ENCODE measurements around the gene SHISA9. TPM values are rescaled to one million over a fixed set of nuclear protein-coding genes. Genes with fewer than 3 reads are reported as not detected.

SHISA9 gene
- total RNA-seq, 1 donor, result not detected

DNA sequence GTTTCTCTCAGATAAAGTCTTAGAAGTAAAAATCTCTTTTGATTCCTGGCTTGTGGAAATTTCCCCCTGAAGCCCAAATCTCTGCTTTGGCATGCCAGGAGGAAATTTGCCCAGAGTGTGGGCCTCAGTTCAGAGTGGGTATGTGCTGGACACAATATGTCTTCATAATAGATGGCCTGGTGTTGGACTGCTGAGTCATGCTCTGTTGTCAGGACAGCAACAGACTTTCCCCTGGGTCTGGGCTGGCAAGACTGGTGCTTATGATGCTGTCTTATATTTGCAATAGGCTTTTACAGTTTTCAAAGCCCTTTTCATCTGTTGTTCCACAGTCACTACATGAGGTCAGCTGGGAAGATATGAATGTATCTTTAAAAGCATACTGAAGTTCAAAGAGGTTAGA is 57.0 kb downstream of the SHISA9 start:
- H3K4me1 ChIP-seq (ENCODE audit: insufficient read depth, low read length), result no peaks in the 10 kb centered on the region
- no peak overlapping the region for H3K4me3 ChIP-seq (ENCODE audit: low read length)
- no peaks in the 10 kb centered on the region for H3K9me3 ChIP-seq (ENCODE audit: low read depth, low read length)
- H3K27me3 ChIP-seq (ENCODE audit: insufficient read depth, low read length), result no peaks in the 10 kb centered on the region

DNA sequence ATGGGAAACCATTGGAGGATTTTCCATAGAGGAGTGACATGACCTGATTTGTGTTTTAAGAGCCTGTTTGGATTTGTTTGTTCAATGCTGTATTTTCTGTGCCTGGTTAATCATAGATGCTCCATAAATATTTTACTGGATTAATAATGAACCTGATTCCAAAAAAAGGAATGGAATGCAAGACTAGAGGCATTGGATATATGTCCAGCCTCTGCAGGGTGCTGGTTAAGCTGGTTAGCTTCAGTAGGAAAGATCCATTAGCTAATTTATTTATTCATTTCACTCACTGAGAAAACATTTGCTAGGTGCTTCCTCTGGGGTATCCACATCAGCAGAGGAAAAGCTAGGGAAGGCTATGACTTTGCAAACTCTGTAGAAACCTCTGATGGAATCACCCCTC is 57.7 kb downstream of the SHISA9 start:
- Histone ChIP-seq H3K4me3 (ENCODE audit: low read length) (no peak overlapping the region), H3K9me3 (ENCODE audit: low read depth, low read length) (no peaks in the 10 kb centered on the region), H3K27me3 (ENCODE audit: insufficient read depth, low read length) (no peaks in the 10 kb centered on the region), H3K4me1 (ENCODE audit: insufficient read depth, low read length) (no peaks in the 10 kb centered on the region)

DNA sequence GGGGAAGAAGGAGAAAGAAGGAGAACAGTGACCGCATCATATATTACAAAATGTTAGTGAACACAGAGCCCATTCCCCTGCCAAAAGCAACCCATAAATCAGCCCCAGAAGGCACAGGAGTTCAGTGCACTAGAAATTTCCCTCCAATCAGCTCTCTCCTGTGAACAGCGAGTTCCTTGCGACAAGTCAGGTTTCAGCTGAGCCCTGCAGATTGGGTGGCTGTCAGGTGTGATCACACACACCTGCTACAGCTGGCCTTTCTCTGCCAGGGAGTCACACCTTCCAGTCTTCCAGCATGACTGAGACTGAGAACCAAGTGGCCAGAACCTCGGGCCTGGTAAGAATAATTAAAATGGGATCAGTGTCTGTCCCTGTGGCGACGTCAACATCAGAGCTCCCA is 60.2 kb downstream of the SHISA9 start:
- no peak overlapping the region for H3K4me3 ChIP-seq (ENCODE audit: low read length)
- no peaks in the 10 kb centered on the region for H3K9me3 ChIP-seq (ENCODE audit: low read depth, low read length)
- H3K4me1 ChIP-seq (ENCODE audit: insufficient read depth, low read length), result no peaks in the 10 kb centered on the region
- no peaks in the 10 kb centered on the region for H3K27me3 ChIP-seq (ENCODE audit: insufficient read depth, low read length)

DNA sequence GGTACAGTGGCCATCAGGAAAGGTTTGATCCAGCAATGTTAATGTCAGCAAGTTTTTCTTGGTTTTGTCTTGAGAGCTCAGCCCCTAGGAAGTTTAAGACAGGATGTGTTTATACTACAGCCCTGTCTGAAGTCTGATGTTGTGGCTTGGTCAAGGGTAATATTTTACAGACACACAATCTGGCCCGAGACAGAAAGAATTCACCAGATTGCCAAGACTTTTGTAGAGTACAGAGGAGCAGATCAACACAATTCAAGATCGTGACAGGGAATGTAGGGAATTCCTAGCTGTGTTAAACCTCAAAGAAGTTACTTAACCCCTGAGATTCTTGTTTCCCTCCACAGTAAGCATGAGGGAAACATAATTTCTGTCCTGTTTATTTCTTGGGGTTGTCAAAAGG is 63.1 kb downstream of the SHISA9 start:
- no peak overlapping the region for H3K4me3 ChIP-seq (ENCODE audit: low read length)
- no peaks in the 10 kb centered on the region for H3K27me3 ChIP-seq (ENCODE audit: insufficient read depth, low read length)
- H3K4me1 ChIP-seq (ENCODE audit: insufficient read depth, low read length), result no peaks in the 10 kb centered on the region
- H3K9me3 ChIP-seq (ENCODE audit: low read depth, low read length), result no peaks in the 10 kb centered on the region

DNA sequence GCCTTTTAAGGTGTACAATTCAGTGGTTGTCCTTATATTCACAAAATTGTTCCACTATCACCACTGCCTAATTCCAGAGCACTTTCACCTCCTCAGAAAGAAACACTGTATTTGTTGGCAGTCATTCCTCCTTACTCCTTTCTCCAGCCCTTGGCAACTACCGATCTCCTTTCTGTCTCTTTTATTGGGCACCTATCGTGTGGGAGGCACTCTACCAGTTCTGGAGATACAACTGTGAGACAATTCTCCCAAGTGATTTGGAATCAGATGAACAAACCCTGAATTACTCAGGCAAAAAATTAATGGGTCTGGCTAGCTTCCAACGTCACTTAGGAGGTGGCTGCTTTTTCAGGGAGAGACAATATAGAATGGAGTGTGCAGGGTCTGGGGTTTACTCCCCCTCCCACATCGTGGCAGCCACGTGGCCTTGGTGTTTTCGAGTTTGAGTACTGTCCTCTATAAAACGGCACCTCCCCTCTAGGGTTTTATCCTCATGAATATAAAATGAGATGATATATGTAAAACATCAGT is 63.9 kb downstream of the SHISA9 start:
- Histone ChIP-seq H3K4me1 (ENCODE audit: insufficient read depth, low read length) (no peaks in the 10 kb centered on the region), H3K9me3 (ENCODE audit: low read depth, low read length) (no peaks in the 10 kb centered on the region), H3K27me3 (ENCODE audit: insufficient read depth, low read length) (no peaks in the 10 kb centered on the region), H3K4me3 (ENCODE audit: low read length) (no peak overlapping the region)

DNA sequence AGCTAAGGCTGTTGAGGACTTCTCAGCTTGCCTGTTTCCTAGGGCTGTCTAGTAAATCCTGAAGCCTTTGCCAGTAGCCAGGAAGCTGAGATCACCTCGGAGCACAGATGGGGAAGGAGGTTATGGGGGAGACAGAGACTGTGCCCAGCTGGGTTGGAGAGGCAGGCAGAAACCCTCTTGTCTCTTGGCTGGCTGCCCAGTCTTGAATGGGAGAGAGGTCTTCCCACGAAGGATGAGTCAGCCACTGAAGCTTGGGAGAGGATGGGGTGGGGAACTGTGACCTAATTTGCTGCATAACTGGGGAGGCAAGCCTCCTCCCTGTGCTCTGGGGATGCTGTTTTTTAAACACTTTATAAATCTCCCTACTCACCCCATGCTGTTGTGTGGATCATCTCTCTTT is 69.8 kb downstream of the SHISA9 start:
- H3K4me3 ChIP-seq (ENCODE audit: low read length), result no peak overlapping the region
- no peaks in the 10 kb centered on the region for H3K9me3 ChIP-seq (ENCODE audit: low read depth, low read length)
- H3K27me3 ChIP-seq (ENCODE audit: insufficient read depth, low read length), result no peaks in the 10 kb centered on the region
- no peaks in the 10 kb centered on the region for H3K4me1 ChIP-seq (ENCODE audit: insufficient read depth, low read length)

DNA sequence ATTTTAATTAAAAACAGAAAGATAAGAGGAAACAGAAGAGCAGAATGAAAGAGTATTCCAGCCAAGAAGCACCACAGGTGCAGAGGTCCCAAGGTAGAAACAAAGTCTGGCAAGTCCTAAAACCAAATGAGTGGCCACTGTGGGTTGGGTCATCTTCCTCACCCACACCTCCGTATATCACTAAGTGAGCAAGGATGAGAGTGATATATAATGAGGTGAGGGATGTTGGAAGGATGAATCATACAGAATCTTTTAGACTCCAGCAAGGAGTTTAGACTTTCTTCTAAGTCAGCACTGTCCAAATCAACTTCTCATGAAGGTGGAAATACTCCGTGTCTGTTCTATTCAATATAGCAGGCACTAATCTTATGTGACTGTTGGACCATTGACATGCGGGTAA is 70.8 kb downstream of the SHISA9 start:
- Histone ChIP-seq H3K27me3 (ENCODE audit: insufficient read depth, low read length) (no peaks in the 10 kb centered on the region), H3K4me1 (ENCODE audit: insufficient read depth, low read length) (no peaks in the 10 kb centered on the region), H3K9me3 (ENCODE audit: low read depth, low read length) (no peaks in the 10 kb centered on the region), H3K4me3 (ENCODE audit: low read length) (no peak overlapping the region)

DNA sequence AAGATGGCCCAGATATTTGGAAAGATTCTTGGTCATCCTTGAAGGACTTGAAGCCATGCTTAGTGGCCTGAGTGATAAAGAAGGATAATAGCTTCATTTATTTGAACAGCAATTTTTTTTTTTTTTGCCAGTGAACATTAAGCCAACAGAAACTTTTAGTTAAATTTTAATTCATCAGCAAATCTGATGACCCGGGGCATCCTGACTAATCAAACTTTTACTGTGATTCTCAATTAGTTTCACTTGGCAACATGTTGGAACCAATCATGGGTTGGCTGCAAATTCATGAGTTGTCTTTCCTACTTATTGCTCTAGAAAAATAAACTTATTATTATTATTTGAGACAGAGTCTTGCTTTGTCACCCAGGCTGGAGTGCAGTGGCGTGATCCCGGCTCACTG is 74.4 kb downstream of the SHISA9 start:
- no peaks in the 10 kb centered on the region for H3K4me1 ChIP-seq (ENCODE audit: insufficient read depth, low read length)
- no peaks in the 10 kb centered on the region for H3K9me3 ChIP-seq (ENCODE audit: low read depth, low read length)
- no peaks in the 10 kb centered on the region for H3K27me3 ChIP-seq (ENCODE audit: insufficient read depth, low read length)
- H3K4me3 ChIP-seq (ENCODE audit: low read length), result no peak overlapping the region

DNA sequence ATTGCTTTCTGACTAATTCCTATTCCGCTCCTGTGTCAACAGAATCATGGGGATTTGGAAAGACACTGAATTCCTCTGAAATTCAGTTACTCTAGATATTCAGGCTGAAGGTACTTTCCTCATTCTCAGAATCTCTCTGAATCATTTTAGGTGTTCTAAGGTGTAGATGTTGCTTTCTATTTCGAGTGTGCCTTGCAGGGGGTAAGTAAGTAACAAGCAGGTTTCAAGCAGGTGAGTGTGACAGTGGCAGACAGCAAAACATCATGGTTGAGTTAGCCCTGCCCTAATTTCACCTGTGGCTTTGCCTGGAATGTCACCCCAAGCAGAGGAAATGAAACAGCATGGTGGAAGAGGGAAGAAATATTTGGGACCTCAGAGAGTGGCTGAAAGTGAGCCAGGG is 75.1 kb downstream of the SHISA9 start:
- Histone ChIP-seq H3K9me3 (ENCODE audit: low read depth, low read length) (no peaks in the 10 kb centered on the region), H3K4me3 (ENCODE audit: low read length) (no peak overlapping the region), H3K4me1 (ENCODE audit: insufficient read depth, low read length) (no peaks in the 10 kb centered on the region), H3K27me3 (ENCODE audit: insufficient read depth, low read length) (no peaks in the 10 kb centered on the region)

DNA sequence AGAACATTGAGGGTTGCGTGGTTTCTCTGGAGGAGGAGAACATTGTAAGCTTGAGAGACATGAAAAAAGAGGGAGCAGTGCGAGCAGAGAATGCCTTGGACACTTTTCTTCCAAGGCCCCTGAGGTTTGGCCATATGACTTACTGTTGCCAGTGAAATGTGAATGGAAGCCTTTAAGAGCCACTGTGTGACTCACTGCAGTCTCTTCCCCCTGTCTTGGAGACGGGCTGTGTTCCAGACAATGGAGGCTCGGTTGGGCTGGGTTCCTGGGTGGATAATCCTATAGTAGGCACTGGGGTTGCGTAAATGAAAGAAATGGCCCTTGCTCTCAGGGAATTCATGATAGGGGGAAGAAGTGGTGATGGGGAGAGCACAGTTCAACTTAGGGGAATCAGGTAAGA is 75.5 kb downstream of the SHISA9 start:
- Histone ChIP-seq H3K4me3 (ENCODE audit: low read length) (no peak overlapping the region), H3K4me1 (ENCODE audit: insufficient read depth, low read length) (no peaks in the 10 kb centered on the region), H3K27me3 (ENCODE audit: insufficient read depth, low read length) (no peaks in the 10 kb centered on the region), H3K9me3 (ENCODE audit: low read depth, low read length) (no peaks in the 10 kb centered on the region)

DNA sequence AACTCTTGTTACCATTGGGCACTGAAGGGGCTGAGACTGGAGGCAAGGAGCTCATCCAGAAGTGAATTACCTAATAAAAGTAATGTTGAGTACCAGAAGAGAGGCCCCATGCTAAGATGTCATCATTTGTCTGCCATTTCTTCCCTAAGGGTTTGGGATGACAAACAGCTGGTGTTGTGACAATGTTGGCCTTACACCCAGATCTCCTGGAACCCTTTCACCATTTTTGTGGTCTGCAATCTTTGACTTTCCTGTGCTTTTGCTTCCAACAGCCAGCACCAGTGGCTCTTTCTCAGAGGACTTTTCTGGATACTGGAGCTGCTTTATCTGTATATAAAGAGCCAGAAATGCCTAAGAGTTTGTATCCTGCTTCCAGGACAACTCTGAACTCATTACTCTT is 84.1 kb downstream of the SHISA9 start:
- Histone ChIP-seq H3K9me3 (ENCODE audit: low read depth, low read length) (no peaks in the 10 kb centered on the region), H3K4me3 (ENCODE audit: low read length) (no peak overlapping the region), H3K27me3 (ENCODE audit: insufficient read depth, low read length) (no peaks in the 10 kb centered on the region), H3K4me1 (ENCODE audit: insufficient read depth, low read length) (no peaks in the 10 kb centered on the region)

DNA sequence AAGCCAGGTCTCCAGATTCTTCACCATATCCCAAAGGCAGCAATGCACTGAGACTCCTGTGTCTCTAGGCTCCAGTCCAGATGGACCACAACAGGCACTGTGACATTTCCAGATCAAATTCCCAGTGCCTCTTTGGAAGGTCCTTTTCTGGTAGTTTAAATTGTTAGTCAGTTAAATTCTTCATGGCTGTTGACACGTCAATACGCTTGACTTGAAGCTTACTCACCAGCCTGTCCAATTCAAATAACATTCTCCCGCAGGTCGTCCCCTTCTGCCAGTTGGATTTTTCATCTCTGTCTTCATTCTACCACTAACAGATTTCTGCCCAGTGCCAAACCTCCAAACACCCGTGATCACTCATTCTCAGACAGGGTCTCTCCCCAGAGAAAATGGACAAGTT is 86.7 kb downstream of the SHISA9 start:
- Histone ChIP-seq H3K9me3 (ENCODE audit: low read depth, low read length) (no peaks in the 10 kb centered on the region), H3K4me1 (ENCODE audit: insufficient read depth, low read length) (no peaks in the 10 kb centered on the region), H3K27me3 (ENCODE audit: insufficient read depth, low read length) (no peaks in the 10 kb centered on the region), H3K4me3 (ENCODE audit: low read length) (no peak overlapping the region)

DNA sequence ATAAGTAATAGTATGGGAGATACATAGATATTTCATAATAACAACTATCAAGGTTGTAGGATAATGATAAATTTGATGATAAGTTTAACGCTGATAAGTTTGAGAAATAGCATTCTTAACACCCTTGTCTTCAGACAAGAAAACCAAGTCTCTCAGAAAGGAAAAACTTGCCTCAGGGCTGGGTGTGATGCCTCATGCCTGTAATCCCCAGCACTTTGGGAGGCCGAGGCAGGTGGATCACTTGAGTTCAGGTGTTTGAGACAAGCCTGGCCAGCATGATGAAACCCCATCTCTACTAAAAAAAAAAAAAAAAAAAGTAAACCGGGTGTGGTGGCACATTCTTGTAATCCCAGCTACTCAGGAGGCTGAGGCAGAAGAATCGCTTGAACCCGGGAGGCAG is 90.7 kb downstream of the SHISA9 start:
- H3K27me3 ChIP-seq (ENCODE audit: insufficient read depth, low read length), result no peaks in the 10 kb centered on the region
- no peak overlapping the region for H3K4me3 ChIP-seq (ENCODE audit: low read length)

DNA sequence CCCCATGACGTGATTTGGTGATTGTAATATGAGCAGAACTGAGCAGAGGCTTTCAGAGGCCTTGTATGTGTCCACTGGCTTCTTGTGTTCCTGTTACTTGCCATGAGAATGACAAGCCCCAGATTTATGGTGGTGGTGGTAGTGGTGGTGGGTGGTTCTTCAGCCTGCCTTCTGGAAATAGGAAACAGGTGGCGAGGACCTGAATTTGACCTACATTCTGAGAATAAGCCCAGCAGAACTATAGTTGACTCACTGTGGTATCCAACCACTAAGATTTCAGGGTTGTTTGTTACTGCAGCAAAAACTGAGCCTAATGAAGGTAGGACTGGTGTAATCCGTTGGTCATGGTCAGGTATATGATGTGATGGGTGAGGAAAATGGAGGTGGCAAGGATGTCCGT is 93.0 kb downstream of the SHISA9 start:
- no peak overlapping the region for H3K4me3 ChIP-seq (ENCODE audit: low read length)
- H3K27me3 ChIP-seq (ENCODE audit: insufficient read depth, low read length), result no peaks in the 10 kb centered on the region
- H3K4me1 ChIP-seq (ENCODE audit: insufficient read depth, low read length), result no peaks in the 10 kb centered on the region
- no peaks in the 10 kb centered on the region for H3K9me3 ChIP-seq (ENCODE audit: low read depth, low read length)

More for the DNA sequence above, 90.7 kb downstream of the SHISA9 start:
- Histone ChIP-seq H3K4me1 (ENCODE audit: insufficient read depth, low read length) (no peaks in the 10 kb centered on the region), H3K9me3 (ENCODE audit: low read depth, low read length) (no peaks in the 10 kb centered on the region)

DNA sequence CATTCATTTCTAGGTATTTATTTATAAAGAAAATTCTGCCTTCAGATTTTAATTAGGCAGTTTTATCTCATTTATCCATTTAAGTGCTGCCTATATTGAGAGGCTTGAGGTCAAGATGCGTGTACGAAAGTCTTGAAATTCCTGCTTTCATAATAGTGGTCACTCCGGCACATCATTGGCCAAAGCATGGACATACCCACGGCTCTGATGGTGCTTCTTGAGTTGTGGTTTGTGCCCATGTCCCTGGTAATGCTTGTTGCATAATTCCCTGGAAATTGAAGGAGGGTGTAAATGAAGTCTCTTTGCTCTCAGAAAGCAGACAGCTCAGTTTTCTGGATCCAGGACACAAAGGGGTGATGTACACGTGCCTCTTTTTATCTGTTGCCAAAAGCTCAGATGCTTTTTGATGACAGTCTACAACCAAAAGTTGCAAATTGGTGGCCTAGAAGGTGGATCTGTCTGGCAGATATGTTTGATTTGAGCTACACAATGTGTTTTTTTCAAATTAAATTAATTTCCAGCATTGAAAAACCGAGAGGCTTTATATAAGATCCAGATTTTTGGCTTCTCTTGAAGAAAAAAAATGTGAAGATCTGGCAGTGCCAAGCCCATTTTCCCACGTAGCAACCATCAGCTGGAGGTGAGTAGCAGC is 94.4 kb downstream of the SHISA9 start:
- no peaks in the 10 kb centered on the region for H3K4me1 ChIP-seq (ENCODE audit: insufficient read depth, low read length)
- H3K27me3 ChIP-seq (ENCODE audit: insufficient read depth, low read length), result no peaks in the 10 kb centered on the region
- H3K9me3 ChIP-seq (ENCODE audit: low read depth, low read length), result no peaks in the 10 kb centered on the region
- H3K4me3 ChIP-seq (ENCODE audit: low read length), result no peak overlapping the region

DNA sequence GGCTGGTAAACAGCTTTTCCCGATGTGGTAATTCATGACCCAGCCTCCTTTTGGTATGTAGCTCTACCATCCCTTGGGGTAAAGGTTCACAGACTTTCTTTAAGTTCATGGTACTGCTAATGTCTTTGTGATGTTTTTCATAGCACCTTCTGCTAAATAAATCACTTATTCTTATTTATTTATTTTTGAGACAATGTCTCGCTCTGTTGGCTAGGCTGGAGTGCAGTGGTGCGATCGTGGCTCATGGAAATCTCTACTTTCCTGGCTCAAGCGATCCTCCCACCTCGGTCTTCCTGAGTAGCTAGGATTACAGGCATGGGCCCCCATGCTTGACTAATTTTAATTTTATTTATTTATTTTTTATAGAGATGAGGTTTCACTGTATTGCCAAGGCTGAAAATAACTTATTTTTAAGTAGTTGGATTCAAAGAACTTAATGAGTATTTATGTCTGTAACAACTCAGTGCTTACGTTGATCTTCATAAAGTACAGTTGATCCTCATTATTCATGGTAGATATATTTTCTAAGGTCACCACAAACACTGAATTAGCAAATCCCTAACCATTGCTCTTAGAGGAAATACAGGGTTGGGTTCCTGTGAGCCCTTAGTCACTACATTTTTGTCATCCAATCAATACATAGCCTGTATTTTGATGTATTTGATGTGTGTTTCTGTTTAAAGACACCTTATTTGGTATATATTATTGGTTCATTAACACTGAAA is 97.1 kb downstream of the SHISA9 start:
- Histone ChIP-seq H3K9me3 (ENCODE audit: low read depth, low read length) (no peaks in the 10 kb centered on the region), H3K27me3 (ENCODE audit: insufficient read depth, low read length) (no peaks in the 10 kb centered on the region), H3K4me3 (ENCODE audit: low read length) (no peak overlapping the region), H3K4me1 (ENCODE audit: insufficient read depth, low read length) (no peaks in the 10 kb centered on the region)

All from mononuclear cell (primary cell).